Activated CD8-positive, alpha-beta memory T cell treated with anti-CD3 and anti-CD28 coated beads, Interleukin-2, amount 50 U/mL, for 1 hour (primary cell): ENCODE data around the gene PPFIA3.
"Not testable (repeated sequence)": the region's sequence is repeated elsewhere in the genome, so short reads cannot be mapped to it uniquely, and the experiment has no call there.

Experiments used
- DNase-seq: peaks from one replicate; pipeline ENCODE4 v3.0.0-alpha.2; 2020; ENCODE audit errors: extremely low read depth

The PPFIA3 gene

DNA sequence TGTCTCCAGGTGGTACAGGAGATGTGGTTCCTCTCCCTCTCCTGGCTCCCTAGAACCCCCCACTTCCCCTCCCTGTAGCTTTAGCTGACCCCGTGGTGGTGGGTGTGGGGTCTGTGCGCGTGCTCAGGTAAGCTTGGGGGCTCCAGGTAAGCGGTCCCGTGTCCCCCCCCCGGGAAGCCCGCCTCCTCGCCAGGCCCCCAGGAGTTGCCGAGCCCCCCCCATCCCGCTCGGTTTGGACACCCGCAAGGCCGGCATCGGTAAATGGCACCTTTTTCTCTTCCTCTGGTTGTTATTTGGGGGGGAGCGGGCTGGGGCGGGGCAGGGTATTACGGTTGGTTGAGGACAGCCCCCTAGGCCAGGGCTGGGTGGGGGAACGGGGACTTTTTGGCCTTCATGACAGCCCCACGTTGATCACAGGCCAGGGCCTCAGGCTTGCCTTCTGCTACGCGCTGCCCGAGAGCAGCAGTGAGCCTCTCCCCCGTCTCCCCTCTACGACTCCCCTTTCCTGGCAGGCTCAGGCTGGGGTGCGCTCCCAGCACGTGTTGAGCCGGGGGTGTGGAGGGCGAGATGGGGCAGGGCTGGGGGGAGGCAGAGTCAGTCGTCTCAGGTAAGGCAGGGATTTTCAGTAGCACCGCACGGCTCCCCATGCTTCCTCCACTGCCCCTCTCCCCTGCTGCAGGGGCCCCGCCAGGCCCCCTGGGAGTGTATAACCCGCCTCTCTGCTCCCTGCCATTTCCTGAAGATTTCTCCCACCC lies 15.8 kb upstream of the PPFIA3 start:
- no peak for DNase-seq

DNA sequence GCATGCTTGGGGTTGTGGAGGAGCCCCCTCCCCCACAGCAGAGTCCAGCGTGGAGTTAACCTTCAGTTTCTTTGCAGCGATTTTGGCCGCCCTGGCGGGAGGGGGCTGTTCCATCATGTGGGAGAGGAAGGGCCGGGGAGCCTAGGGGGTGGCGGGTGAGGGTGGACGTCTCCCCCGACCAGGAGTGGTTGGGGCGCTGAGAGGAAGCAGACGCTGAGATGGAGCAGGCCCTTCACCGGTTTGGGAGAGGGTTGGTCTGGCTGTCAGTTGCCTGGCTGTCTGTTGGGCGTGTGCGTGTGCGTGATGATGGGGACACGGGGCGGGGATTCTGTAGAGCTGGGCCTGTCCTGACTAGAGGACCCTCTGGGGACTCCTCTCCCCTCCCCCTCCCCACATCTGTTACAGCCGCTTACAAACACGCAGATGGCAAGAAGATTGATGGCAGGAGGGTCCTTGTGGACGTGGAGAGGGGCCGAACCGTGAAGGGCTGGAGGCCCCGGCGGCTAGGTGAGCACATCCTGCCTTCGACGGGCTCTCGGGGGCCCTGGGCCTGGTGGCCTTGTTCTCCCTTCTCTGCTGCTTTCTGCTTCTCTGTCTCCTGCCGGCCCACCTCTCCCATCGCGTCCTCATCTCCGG lies 15.0 kb upstream of the PPFIA3 start:
- no peak for DNase-seq

DNA sequence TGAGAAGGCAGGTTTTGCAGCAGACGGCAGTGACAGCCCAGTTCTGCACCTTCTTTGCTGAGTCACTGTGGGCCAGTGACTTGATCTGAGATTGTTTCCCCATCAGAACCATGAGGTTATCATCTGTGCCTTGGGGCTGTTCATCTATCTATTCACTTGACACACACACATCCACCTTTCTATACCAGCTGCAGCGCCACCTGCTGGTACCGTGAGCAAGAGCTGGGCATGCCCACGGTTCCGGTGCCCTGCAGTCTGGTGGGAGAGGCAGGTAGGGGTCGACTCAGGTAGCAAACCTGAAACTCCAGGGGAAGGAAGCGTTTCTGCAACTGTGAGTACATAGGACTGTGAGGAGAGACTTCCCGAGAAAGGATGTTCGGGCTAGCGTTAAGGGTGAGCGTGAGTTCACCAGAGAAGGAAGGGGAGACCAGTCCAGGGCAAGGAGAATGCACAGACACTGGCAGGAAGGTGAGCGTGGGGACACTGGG lies 12.7 kb upstream of the PPFIA3 start:
- DNase-seq, result no peak

DNA sequence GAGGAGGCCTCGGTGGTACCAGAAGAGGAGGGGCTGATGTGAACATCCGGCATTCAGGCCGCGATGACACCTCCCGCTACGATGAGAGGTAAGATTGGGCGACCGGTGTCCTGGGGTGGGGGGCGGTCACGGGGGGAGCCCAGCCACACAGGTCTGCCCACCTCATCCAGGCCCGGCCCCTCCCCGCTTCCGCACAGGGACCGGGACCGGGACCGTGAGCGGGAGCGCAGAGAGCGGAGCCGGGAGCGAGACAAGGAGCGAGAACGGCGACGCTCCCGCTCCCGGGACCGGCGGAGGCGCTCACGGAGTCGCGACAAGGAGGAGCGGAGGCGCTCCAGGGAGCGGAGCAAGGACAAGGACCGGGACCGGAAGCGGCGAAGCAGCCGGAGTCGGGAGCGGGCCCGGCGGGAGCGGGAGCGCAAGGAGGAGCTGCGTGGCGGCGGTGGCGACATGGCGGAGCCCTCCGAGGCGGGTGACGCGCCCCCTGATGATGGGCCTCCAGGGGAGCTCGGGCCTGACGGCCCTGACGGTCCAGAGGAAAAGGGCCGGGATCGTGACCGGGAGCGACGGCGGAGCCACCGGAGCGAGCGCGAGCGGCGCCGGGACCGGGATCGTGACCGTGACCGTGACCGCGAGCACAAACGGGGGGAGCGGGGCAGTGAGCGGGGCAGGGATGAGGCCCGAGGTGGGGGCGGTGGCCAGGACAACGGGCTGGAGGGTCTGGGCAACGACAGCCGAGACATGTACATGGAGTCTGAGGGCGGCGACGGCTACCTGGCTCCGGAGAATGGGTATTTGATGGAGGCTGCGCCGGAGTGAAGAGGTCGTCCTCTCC lies 11.5 kb upstream of the PPFIA3 start:
- DNase-seq, result no peak

DNA sequence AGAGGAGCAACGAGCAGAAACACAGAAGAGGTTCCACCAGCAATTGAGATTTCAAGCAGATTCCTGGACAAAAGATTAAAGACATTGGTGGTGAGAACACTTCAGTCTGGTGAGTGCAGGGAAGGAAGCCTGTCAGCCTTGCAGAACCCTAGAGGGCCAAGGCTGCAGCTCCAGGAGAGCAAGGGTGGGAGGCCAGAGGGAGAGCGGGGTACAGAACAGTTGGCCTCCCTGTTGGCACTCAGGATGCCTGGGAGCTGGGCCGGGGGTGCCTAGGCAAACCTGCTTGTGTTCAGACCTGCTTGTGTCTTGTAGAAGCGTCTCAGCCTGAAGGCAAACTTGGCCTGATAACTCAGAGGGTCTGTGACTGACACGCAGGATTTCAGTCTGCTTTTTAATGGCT lies 10.3 kb upstream of the PPFIA3 start:
- no peak for DNase-seq

DNA sequence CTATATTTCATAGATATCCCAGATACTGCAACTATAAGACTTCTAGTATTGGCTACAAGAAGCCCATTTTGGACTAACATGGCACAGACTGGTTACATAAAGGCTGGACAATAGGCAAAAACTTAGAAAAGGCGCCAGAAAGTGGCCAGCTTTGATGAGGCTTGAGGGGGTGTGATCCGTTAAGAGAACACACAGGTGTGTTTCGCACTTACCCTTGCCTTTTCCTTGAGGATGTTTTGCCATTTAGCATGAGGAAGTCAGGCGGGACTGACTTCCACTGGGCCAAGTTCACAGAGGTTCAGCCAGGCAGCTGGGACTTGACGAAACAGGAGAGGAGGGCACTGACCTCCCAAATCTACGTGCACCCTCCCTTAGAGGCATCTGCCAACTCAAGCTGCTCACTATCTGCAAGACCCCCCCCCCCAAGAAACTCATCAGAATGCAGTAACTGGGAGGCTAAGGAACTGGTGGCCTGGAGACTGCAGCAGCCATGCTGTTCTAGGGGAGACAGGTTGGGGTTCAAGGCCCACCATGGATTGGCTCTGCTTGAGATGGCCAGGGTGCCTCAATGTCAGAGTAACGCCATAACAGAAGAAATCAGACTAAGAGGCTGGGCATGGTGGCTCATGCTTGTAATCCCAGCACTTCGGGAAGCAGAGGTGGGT lies 9.6 kb upstream of the PPFIA3 start:
- no peak for DNase-seq

DNA sequence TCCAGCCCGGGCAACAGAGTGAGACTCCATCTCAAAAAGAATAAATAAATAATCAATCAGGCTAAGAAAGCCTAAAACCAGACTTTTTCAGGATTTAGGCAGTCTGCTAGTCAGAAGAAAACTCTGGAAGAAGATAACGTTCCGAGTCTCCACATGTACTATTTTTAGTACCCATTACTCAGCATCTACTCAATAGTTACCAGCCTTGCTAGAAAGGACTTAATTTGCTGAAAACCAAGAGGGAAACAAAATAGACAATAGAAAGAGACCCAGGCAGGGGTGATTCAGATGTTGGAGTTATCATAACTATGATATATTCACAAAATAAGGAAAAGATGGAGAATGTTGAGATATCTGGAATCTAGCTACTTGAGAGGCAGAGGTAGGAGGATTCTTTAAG lies 8.8 kb upstream of the PPFIA3 start:
- no peak for DNase-seq

DNA sequence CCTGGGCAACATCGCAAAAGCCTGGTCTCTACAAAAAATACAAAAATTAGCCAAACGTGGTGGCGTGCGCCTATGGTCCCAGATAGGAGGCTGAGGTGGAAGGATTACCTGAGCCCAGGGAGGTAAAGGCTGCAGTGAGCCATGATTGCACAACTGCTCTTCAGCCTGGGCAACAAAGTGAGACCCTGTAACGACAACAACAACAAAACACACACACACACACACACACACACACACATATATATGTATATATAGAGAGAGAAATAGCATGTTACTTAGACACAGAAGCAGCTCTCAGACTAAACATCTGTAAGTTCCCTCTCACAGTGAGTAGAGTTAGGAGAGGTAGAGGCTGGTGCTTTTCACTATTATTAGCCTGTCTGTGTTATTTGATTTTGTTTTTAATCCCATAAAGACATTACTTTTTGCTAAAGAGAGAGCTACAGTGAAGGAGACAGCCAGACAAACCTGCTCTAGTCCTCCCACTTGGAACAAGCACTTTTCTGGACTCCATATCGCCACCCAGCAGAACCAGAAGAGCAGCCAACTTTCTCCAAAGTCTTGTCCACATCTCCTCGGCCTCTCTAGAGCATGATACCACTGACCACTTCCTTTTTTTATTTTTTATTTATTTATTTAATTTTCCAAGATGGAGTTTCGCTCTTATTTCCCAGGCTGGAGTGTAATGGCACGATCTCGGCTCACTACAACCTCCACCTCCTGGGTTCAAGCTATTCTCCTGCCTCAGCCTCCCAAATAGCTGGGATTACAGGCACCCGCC lies 7.9 kb upstream of the PPFIA3 start:
- DNase-seq, result no peak

DNA sequence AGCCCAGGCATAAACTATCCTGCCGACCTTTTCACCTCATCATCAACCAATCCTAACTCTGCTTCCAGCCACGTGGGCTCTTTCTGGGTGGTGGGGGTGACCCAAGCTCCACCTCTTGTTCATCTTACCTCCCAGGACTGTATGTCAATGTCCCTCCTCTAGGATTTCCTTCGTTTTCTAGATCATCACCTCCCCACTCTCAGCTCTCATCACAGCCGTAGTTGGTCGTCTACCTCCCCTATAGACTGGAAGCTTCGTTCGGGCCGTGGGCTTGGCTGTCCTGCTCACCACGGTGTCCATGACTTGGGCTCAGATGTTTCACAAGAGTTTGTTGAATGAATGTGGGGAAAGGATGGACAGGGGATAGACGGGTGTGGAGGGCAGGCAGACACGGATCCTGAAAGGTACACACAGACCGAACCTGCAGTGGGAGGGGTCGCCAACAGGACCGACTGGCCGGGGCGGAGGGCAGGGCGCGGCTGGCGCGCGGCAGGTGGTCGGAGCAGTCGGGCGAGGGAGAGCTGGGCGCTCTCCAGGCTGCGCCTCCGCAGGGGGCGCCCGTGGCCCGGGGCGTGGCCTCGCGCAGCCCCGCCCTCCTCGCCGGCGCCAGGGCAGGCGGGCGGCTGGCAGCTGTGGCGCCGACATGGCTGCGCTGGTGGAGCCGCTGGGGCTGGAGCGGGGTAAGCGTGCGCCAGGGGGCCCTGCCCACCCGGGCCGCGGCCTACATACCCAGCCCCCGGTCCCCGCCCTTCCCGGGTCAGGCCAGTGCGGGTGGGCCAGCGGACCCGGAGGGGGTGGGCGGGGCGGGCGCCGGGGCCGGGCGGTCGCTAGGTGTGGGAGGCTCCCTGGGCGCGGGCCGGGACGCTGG lies 5.3 kb upstream of the PPFIA3 start, which contains the start of gene LIN7B:
LIN7B (plus strand) TSS at position 609 of the 868 bp plus-strand sequence; CDS start at position 644, 35 bp downstream.
- DNase-seq, result no peak

DNA sequence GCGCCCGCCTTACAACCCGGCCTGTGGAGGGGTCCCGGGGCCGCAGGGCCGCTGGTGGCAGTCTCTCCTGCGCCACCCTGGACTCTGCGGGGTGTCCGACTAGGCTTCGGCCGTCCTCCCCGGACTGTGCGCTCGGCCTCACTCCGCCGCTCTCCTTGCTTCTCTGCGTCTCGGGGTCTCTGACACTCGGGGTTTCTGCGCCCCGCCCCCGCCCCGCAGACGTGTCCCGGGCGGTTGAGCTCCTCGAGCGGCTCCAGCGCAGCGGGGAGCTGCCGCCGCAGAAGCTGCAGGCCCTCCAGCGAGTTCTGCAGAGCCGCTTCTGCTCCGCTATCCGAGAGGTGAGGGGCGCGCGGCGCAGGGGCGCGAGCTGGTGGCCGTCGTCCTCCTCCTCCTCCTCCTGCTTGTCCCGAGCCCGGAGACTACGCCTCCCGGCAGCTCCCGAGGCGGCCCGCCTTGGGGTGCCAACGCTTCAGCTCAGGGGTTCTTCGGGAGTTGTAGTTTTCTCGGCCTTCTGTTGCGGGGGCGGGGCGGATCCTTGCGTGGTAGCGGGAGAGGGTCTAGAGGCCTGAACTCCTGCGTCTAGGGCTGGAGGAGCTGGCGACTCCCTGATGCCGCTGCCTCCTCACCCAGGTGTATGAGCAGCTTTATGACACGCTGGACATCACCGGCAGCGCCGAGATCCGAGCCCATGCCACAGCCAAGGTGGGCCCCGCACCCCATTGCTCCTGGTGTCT lies 4.5 kb upstream of the PPFIA3 start:
- no peak for DNase-seq

DNA sequence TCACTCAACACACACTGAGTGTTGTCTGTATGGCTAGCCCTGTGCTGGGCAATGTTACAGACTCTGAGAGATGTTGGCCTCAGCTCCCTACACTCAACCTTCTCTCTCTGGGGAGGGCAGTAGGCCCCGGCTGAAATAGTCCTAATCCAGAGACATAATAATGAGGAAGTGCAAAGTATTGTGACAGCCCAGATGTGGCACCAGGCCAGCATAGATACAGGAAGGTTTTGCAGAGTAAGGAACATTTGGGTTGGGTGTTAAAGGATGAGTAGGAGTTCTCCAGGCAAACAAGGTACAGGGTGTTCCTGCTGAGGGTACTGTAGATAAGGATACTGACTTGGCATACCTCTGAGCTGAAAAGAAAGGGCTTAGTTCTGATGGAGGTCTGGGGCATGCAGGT lies 2.8 kb upstream of the PPFIA3 start:
- no peak for DNase-seq

DNA sequence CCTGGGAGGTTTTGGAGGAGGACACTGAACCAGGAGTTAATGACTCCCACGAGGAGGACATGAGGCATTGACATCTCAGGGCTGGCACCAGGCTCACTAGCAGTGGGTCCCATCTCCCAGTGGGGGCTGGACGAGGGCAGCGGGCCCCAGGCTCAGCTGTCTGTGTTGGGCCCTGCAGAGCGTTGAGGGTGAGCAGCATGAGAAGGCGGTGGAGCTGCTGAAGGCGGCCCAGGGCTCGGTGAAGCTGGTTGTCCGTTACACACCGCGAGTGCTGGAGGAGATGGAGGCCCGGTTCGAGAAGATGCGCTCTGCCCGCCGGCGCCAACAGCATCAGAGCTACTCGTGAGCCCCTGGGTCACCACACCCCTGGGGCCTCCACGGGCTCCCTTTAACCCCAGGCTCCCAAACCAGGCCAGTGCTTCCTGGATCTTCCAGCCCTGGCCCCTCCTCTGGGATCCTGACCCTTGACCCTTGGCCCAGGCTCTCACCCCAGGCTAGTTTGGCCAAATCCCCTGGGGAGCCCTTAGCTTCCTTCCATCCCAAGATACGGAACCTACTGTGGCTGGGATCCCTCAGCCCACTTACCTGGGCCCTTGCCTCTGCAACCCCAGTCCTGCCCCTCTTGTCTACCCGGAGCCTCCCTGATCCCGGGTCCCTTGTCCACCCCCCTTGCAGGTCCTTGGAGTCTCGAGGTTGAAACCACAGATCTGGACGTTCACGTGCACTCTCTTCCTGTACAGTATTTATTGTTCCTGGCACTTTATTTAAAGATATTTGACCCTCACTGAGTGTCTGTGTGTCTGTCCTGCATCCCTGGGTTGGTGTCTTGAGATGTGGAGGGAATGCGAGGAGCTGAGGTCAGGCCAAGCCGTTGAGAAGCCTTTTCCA lies 1.4 kb upstream of the PPFIA3 start:
- no peak for DNase-seq

DNA sequence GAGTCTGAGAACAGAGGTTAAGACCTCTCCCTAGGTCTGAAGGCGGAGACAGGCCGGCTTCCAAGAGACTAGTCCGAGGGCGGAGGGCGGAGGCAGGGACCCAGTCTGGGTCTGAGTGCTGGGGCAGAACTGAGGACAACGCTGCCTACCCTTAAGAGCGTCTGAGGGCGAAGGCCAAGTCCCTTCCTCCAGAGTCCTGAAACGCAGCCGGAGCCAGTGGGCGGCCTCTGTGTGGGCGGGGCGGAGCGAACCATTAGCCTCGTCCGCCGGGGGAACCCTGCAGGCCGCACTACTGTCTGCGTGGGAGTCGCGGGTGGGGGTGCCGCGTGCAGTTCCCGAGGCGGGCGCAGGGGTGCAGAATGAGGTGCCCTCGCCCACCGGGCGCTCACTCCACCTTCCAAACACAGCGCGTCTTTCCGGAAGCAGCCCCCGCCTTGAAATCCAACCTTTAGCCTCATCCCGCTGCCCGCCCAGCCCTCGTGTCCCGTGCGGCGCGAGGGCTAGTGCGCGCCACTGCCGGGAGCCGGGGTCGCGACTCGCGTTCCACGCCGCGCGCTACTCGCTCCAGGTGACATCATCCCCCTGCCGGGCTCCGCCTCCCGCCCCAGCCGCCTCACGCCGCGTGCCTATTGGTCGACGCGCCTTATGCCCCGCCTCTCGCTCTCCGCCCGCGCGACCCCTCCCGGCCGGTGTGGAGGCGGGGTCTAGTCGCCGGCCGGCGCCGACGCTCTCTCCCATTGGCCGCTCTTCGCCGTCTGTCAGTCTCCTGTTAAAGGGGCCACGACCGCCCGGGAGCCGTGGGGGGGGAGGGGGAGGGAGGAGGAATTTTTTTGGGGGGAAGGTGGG lies 556 bp upstream of the PPFIA3 start, which contains the start of gene C19orf73:
C19orf73 (minus strand) TSS at position 579 of the 846 bp plus-strand sequence; CDS start at position 458, 121 bp downstream.
- peak; percentile 81 for DNase-seq

DNA sequence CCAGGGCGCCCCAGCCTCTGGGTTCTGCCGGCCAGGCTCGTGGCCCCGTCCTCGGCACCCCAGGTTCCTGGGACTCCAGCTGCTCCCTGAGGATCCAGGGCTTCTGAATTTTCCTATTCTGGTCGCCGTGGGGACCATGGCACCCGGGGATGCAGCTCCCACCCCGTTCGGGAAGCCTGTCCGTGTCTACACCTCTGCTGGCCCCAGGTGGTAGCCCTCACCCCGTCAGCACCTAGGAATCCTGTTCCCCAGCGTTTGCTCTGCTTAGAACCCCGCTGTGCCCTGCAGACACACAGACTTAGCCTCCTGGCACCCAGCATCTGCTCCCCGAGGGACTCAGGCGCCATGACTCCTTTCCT lies 960 bp downstream of the PPFIA3 start:
- no peak for DNase-seq

DNA sequence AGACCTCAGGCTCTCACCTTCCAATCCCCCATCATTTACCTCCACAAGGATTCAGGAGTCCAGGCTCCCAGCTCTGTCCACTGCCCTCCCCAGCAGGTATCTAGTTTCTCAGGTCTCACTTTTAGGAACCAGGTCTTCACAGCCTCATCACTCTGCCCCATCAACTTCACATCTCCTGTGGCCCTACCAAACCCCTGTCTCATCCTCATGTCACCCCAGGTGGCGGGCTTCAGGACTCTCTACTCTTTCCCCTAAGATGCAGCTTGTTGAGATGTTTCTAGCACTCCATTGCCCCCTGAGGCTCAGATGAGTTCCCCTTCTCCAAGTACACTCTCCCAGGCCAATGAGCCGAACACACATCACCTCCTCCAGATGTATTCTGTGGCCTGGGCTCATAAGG lies 1.5 kb downstream of the PPFIA3 start:
- DNase-seq, result no peak

DNA sequence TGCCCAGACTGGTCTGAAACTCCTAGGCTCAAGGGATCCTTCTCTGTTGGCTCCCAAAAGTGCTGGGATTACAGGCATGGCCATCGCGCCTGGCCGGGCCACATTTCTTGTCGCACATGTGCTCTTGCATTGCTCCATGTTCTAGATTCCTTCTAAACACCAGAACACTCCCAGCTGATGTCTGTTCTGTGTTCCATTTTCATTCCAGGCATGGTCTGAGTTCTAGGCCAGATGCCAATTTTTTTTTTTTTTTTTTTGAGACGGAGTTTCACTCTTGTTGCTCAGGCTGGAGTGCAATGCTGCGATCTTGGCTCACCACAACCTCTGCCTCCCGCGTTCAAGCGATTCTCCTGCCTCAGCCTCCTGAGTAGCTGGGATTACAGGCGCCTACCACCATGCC lies 2.5 kb downstream of the PPFIA3 start:
- DNase-seq, result not testable (repeated sequence)

DNA sequence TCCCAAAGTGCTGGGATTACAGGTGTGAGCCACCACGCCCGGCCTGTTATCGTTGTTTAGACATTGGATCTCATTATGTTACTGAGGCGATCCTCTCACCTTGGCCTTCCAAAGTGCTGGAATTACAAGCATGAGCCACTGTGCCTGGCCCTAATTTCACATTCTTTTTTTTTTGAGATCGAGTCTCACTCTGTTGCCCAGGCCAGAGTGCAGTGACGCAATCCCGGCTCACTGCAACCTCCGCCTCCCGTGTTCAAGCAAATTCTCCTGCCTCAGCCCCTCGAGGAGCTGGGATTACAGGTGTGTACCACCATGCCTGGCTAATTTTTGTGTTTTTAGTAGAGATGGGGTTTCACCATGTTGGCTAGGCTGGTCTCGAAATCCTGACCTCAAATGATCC lies 3.9 kb downstream of the PPFIA3 start:
- DNase-seq, result not testable (repeated sequence)
